Stromal cell of bone marrow (primary cell): ENCODE measurements around the gene SLC16A12.

Experiments
- DNase-seq: peaks from one replicate; pipeline ENCODE4 v3.0.0-alpha.2; 2012; ENCODE audit warnings: low read depth

Gene SLC16A12

GRCh38 chr10:89389254-89389653, 146.1 kb downstream of the SLC16A12 start:
- peak; percentile 21 for DNase-seq

- DNase-seq: no peak
These were observed 146.6 kb downstream of the SLC16A12 start for GRCh38 chr10:89388806-89389205.

DNA sequence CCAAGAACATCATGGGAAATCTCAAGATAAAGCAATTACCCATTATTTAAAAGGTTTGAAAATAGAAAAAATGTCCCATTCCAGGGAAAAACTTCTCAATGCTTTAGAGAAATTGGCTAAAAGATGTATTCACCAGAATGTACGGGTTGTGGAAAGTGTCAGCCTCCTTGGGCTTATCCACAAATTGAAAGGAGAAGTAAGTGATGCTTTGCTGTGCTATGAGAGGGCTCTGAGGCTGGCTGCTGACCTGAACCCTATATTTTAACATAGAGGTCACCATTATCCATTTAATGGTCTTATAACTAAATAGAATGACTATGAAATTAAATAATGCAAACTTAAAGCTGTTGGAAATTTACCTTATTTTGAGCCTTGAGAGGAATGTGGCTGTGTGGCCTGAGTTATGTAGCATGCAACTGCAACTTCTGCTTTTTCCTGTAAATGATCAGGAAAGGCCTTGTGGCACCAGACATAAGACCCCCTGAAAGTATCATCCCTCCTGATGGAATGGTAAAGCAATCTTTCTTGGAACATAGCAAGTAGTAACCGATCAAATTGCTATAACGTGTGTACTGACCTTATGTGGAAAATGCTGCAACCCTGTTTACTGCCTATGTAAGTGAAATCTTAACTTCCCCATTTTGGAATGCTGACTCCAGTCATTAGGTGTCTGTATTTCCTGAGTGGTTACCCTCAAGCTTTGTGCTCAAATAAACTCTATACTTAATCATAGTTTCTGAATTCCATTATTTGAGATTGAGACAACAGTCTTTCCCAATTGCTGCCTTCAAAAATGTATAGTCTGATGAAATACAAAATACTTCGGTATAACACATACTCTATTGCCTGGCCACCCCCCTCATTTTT, 150.7 kb downstream of the SLC16A12 start:
- DNase-seq: no peak

- DNase-seq: no peak
These were observed 152.6 kb downstream of the SLC16A12 start for GRCh38 chr10:89382757-89383156.
